Thoracic aorta (tissue), 2 donors: ENCODE results near the gene GID4. TPM values are rescaled to one million over a fixed set of nuclear protein-coding genes. Genes with fewer than 3 reads are reported as not detected.
A peak's percentile ranks its signal among the peaks of the same experiment; 100 is the strongest.

ENCODE experiments used
- ATAC-seq: fragments of 150-250 bp; one replicate; pipeline ENCODE4 v1.8.0; 2017; ENCODE audit warnings: low read depth; ENCODE audit not compliant: insufficient number of reproducible peaks, low FRiP score
- DNase-seq: peaks from one replicate; pipeline ENCODE4 v3.0.0-alpha.2; 2020; ENCODE audit warnings: low spot score
- H3K27ac ChIP-seq, 2 donors: fragments of 200-600 bp; sonication (generic); 1 replicate in 1 of 2; 2 replicates in 1 of 2; pipeline ENCODE4 v1.5.1; 2016; ENCODE audit warnings: mild to moderate bottlenecking in 2 of 2, moderate library complexity in 2 of 2
- H3K27me3 ChIP-seq: fragments of 200-600 bp; sonication (generic); replicated peaks from 2 replicates; pipeline ENCODE4 v1.6.0; 2016; ENCODE audit warnings: mild to moderate bottlenecking; ENCODE audit not compliant: insufficient read depth
- H3K36me3 ChIP-seq: fragments of 200-600 bp; sonication (generic); one replicate; pipeline ENCODE4 v1.5.1; 2016
- H3K4me1 ChIP-seq, 2 donors: fragments of 200-600 bp; sonication (generic); 1 replicate in 1 of 2; 2 replicates in 1 of 2; pipeline versions ENCODE4 v1.5.1 to v1.6.0; 2016; ENCODE audit warnings: low read depth in 2 of 2, mild to moderate bottlenecking in 1 of 2; ENCODE audit not compliant: control insufficient read depth in 1 of 2
- H3K4me3 ChIP-seq: fragments of 200-600 bp; sonication (generic); 2 replicates; pipeline ENCODE4 v1.5.1; 2016; ENCODE audit warnings: mild to moderate bottlenecking
- H3K9me3 ChIP-seq: fragments of 200-600 bp; sonication (generic); 2 replicates; pipeline ENCODE4 v1.5.1; 2016
- CTCF ChIP-seq: fragments of 200-600 bp; sonication (generic); IDR thresholded peaks from one replicate; pipeline ENCODE4 v1.5.1; 2019; ENCODE audit warnings: antibody characterized with exemption
- total RNA-seq, 2 donors: library from RNA; depleted of rRNA; stranded (reverse); fragments of >200 nt; gene quantifications; one replicate each; pipeline versions ENCODE4 v1.1.0 to v1.2.3, GENCODE V29; 2016

The GID4 gene
- total RNA-seq, 2 donors from 2014 or later = 13.5 to 16.4 TPM

DNA sequence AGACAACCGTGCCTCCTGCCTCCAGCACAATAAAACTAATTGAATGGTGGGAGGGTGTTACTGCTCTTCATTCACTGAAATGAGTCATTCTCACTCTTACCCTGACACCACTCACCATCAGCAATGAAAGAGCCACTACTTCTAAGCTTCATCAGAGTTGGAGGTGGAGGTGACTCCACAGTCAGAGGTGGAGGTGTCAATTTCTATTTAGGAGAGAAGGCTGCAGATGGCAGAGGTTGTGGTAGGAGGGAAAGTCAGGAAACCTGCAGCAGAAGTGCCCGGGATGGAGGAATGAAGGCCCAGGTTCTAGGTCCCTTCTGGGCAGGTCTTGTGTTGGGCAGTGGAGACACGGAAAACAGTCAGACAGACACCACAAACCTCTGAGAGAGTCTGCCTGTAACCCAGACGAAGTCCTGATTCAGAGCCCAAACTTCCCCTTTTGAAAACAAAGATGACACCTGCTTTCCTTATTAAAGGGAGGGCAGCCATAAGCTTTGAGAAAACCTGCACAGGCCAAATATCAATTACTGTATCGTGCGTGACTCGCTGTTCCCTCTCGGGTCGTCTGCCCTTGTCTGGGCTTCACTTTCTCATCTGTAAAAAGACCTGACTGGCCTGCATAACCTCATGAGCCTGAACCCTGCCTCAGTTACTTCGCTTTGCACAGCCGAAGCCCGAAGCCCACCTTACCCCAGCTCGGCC is 908 bp upstream of the GID4 start:
- H3K36me3 ChIP-seq = no peaks in the 10 kb centered on the region
- H3K27ac ChIP-seq = peak overlapping the region; percentile 39 to 49
- TF ChIP-seq CTCF = no peak
- no peaks in the 10 kb centered on the region for H3K9me3 ChIP-seq
- H3K4me3 ChIP-seq = peak overlapping the region; percentile 97
- ATAC-seq (no peak), DNase-seq (no peak)
- no peaks in the 10 kb centered on the region for H3K27me3 ChIP-seq
- peaks cover 21 to 39% of the 10 kb centered on the region in 2 donors for H3K4me1 ChIP-seq

- Histone ChIP-seq H3K27me3 (no peaks in the 10 kb centered on the region), H3K4me3 (peak overlapping the region; percentile 97), H3K36me3 (no peaks in the 10 kb centered on the region), H3K4me1 (peaks cover 21 to 39% of the 10 kb centered on the region in 2 donors), H3K27ac (peak overlapping the region; percentile 37 to 59), H3K9me3 (no peaks in the 10 kb centered on the region)
- DNase-seq (no peak), ATAC-seq (peak; percentile 18)
- no peak for TF ChIP-seq CTCF
Observed at GRCh38 chr17:18039535-18040260, 490 bp downstream of the GID4 start.

- Histone ChIP-seq H3K27me3 (no peaks in the 10 kb centered on the region), H3K9me3 (no peaks in the 10 kb centered on the region), H3K27ac (no peak overlapping the region), H3K4me1 (peaks cover 21 to 39% of the 10 kb centered on the region in 2 donors), H3K36me3 (no peaks in the 10 kb centered on the region), H3K4me3 (peak overlapping the region; percentile 97)
- ATAC-seq = no peak
- no peak for DNase-seq
- no peak for TF ChIP-seq CTCF
Observed at GRCh38 chr17:18040261-18040858, 1.2 kb downstream of the GID4 start.

- H3K27ac ChIP-seq = no peak overlapping the region
- H3K4me3 ChIP-seq = no peak overlapping the region
- peaks cover 3% of the 10 kb centered on the region for H3K36me3 ChIP-seq
- TF ChIP-seq CTCF = no peak
- no peaks in the 10 kb centered on the region for H3K27me3 ChIP-seq
- no peak for DNase-seq
- ATAC-seq = no peak
- H3K9me3 ChIP-seq = no peaks in the 10 kb centered on the region
- H3K4me1 ChIP-seq = peaks cover 21 to 39% of the 10 kb centered on the region in 2 donors
Observed at GRCh38 chr17:18041776-18042175, 2.6 kb downstream of the GID4 start.

GRCh38 chr17:18042983-18043382 is 3.8 kb downstream of the GID4 start:
- TF ChIP-seq CTCF = no peak
- H3K4me1 ChIP-seq = peaks cover 16 to 29% of the 10 kb centered on the region in 2 donors

More at GRCh38 chr17:18042983-18043382, 3.8 kb downstream of the GID4 start:
- DNase-seq (no peak), ATAC-seq (no peak)
- Histone ChIP-seq H3K4me3 (no peak overlapping the region), H3K27ac (no peak overlapping the region), H3K36me3 (peaks cover 3% of the 10 kb centered on the region), H3K27me3 (no peaks in the 10 kb centered on the region), H3K9me3 (no peaks in the 10 kb centered on the region)
